ENCODE measurements around the gene CEP43. TPM values are rescaled to one million over a fixed set of nuclear protein-coding genes. Genes with fewer than 3 reads are reported as not detected.

Gene CEP43
- total RNA-seq, 1 experiment from 2014 or later, result 25.1 TPM

GRCh38 chr6:166997768-166998255 is 1.4 kb upstream of the CEP43 start (continued):
- 0 out of 2 replicates have a peak, but pooled peaks have one; percentile 51 for TF ChIP-seq ARID4B (CRISPR knock-in tag; IDR thresholded peaks at IDR 0.05; ENCODE audit: borderline replicate concordance)

GRCh38 chr6:166998256-166999144 is 697 bp upstream of the CEP43 start:
- no peaks in the 10 kb centered on the region for H3K27me3 Mint-ChIP-seq (ENCODE audit: low read depth)
- ChIA-PET CTCF (interaction anchor here (0.6 to 3.2 kb wide), 16 partner anchors 9 to 283 kb away, joined by 3 to 42 read pairs (median 5); no protein-coding TSS in a partner anchor), POLR2A (interaction anchor here (0.6 to 2.8 kb wide), 8 partner anchors 10 to 165 kb away, joined by 3 to 8 read pairs (median 3); partner anchors contain the start of gene RNASET2)
- TF ChIP-seq PRDM15 (CRISPR knock-in tag; IDR thresholded peaks at IDR 0.05), result no peak
- no peak for TF ChIP-seq FOXP1 (CRISPR knock-in tag; IDR thresholded peaks at IDR 0.05; ENCODE audit: borderline replicate concordance)
- no peak for TF ChIP-seq NFATC4 (CRISPR knock-in tag; IDR thresholded peaks at IDR 0.05)
- TF ChIP-seq GABPB1 (CRISPR knock-in tag; IDR thresholded peaks at IDR 0.05), result 0 out of 2 replicates have a peak, but pooled peaks have one; percentile 33
- TF ChIP-seq NFE2L1 (CRISPR knock-in tag; IDR thresholded peaks at IDR 0.05), result peak; percentile 15
- no peak for TF ChIP-seq USF2 (CRISPR knock-in tag; IDR thresholded peaks at IDR 0.05)
- no peak for TF ChIP-seq ETV6 (CRISPR knock-in tag; IDR thresholded peaks at IDR 0.05)
- TF ChIP-seq ATF6 (CRISPR knock-in tag; IDR thresholded peaks at IDR 0.05), result 0 out of 2 replicates have a peak, but pooled peaks have one; percentile 61
- no peak for TF ChIP-seq CBFB (CRISPR knock-in tag; IDR thresholded peaks at IDR 0.05; ENCODE audit: low read depth)
- no peak for TF ChIP-seq FOXK1 (CRISPR knock-in tag; IDR thresholded peaks at IDR 0.05)
- TF ChIP-seq SOX15 (CRISPR knock-in tag; IDR thresholded peaks at IDR 0.05), result no peak
- no peak for TF ChIP-seq ZNF281 (CRISPR knock-in tag; IDR thresholded peaks at IDR 0.05)
- no peak for TF ChIP-seq MLX (CRISPR knock-in tag; IDR thresholded peaks at IDR 0.05)

More at GRCh38 chr6:166998256-166999144, 697 bp upstream of the CEP43 start:
- Mint-ChIP-seq H3K4me1 (peaks cover 31% of the 10 kb centered on the region), H3K4me3 (peak overlapping the region; percentile 89), H3K36me3 (peaks cover 31% of the 10 kb centered on the region), H3K27ac (no peak overlapping the region), H3K9me3 (no peaks in the 10 kb centered on the region)
- DNase-seq (ENCODE audit: low spot score) (peak; percentile 38), ATAC-seq (peak; percentile 3)
